ENCODE results near the gene CD81.
"Not testable (repeated sequence)": the region's sequence is repeated elsewhere in the genome, so short reads cannot be mapped to it uniquely, and the experiment has no call there.

CD81 gene

DNA sequence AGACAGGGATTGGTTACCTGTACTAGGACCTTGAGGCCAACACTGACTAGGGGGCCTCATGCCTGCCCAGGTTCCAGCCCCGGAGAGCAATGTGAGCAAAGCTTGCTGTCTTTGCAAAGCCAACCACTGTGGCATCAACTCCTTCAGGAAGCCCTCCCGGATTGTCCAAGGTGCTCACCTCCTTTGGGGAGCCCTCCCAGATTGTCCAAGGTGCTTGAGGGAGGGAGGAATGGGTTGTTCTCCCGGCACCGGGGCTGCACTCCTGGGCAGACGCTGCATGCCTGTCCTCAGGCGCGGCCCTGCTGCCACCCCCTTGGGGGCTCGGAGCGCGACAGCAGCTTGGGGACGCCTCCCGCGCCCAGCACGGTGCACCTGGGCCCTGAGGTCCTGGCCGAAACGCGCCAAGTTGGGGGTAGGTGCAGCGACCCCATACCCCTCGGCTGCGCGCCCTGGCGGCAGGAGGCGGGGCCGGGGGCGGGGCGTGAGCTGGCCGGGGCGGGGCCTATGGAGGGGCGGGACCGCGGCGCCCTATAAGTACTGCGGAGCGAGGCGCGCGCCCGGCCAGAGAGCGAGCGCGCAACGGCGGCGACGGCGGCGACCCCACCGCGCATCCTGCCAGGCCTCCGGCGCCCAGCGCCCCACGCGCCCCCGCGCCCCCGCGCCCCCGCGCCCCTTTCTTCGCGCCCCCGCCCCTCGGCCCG is at the start of gene CD81:
CD81 (plus strand) TSS at position 560 of the 701 bp plus-strand sequence. CDS start 240 bp downstream, outside the sequence.
- no peak for DNase-seq

DNA sequence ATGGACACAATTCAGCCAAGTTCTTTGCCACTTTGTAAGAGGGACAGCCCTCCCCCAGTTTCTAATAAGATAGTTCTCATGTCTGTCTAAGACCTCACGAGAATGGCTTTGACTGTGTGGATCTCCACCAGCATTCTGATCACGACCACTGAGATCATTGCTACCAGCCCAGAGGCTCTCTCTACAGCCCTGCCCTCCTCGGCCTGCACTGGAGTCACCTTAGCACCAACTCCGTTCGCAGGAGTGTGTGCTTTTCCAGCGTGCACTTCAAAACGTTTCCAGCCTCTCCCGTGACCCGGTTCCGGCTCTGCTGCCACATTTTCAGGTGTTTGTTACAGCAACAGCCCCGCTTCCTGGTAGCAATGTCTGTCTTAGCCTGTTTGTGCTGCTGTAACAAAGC is 49.1 kb upstream of the CD81 start:
- DNase-seq, result no peak

DNA sequence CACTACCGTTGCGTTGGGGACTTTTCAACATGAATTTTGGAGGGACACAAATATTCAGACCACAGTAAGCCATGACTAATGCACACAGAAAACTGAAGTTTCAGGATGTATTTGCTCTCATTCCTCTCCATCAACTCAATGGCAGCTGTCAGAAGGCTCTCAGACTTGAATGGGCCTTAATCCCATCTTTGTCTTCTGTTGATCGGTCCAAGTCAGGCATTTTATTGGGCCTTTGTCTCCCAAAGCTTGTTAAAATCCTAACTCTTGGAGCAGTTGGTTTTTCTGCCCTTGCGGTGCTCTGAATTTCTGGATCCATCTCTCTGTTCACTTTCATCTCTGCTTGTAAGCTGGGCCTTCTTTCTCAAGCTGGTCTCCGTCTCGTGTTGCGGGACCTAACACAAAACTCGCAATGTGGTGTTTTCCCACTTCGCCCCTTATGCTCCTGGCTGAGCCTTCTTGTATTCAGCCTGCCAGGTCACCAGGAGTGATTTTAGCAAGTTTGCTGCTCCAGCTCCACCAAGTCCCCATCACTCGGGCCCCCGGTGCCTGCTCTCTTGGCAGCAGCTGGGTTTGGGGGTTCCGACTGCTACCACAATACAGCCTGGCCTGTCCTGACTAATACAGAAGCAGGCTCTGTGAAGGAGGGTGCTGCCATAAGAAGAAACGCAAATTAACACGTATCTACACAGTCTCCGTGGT is 48.3 kb upstream of the CD81 start:
- no peak for DNase-seq

DNA sequence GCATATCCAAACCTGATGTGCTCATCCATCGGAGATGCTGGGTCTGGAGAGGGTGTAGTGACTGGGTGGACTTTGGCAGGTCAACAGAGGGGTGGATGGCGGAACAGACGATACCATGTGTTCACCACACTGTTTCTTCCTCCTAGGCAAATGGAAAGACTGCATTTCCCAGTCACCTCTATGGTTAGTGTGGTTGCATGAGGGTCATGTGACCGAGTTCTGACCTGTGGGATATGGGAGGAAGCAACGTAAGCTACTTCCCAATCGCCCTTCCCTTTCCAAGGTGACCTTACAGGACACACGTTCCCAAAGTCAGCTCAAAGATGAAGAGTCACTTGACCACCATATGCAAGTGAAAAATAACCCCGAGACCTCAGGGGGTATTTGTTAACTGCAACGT is 47.6 kb upstream of the CD81 start:
- no peak for DNase-seq

DNA sequence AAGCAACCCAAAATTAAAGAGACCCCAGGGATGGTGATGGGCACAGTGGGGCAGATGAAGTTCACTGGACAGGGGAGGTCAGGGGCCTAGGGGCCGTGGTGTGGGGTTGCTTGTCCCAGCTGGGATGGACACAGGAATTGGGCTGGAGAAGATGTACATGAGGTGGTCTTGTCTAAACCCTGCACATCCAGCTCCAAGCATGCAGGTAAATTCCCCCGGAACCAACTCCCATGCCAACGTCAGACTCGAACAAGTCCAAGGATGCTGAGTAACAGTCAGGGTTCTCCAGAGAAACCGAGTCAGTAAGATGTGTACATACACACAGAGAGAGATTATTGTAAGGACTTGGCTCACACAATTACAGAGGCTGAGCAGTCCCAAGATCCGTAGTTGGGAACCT is 46.4 kb upstream of the CD81 start:
- no peak for DNase-seq

DNA sequence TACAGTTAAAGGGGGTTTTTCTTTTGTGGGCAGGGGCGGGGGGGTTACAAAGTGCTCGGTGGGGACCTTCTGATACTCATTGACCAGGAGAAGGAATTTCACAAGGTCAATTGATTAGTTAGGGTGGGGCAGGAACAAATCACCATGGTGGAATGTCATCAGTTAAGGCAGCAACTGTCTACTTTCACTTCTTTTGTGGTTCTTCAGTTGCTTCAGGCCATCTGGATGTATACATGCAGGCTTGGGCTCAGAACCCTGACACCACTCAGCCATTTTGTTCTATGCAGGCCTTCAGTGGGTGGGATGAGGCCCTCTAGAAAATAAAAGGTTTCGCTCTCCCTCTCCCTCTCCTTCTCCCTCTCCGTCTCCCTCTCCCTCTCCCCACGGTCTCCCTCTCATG is 45.7 kb upstream of the CD81 start:
- no peak for DNase-seq

DNA sequence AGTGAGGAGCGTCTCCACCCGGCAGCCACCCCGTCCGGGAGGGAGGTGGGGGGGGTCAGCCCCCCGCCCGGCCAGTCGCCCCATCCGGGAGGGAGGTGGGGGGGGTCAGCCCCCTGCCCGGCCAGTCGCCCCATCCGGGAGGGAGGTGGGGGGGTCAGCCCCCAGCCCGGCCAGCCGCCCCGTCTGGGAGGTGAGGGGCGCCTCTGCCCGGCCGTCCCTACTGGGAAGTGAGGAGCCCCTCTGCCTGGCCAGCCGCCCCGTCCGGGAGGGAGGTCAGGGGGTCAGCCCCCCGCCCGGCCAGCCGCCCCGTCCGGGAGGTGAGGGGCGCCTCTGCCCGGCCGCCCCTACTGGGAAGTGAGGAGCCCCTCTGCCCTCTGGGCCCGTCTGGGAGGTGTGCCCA is 44.5 kb upstream of the CD81 start:
- DNase-seq, result not testable (repeated sequence)

- not testable (repeated sequence) for DNase-seq
Observed at GRCh38 chr11:2333486-2334205, 43.5 kb upstream of the CD81 start.

- DNase-seq, result not testable (repeated sequence)
Observed at GRCh38 chr11:2335286-2335685, 41.8 kb upstream of the CD81 start.

DNA sequence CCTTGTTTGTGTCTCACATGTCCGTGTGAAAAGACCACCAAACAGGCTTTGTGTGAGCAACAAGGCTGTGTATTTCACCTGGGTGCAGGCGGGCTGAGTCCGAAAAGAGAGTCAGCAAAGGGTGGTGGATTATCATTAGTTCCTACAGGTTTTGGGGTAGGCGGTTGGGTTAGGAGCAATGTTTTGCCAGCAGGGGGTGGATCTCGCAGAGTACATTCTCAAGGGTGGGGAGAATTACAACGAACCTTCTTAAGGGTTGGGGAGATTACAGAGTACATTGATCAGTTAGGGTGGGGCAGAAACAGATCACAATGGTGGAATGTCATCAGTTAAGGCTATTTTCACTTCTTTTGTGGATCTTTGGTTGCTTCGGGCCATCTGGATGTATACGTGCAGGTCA is 38.4 kb upstream of the CD81 start:
- not testable (repeated sequence) for DNase-seq

- DNase-seq, result no peak
Observed at GRCh38 chr11:2342557-2342956, 34.6 kb upstream of the CD81 start.

GRCh38 chr11:2342981-2343380 is 34.1 kb upstream of the CD81 start:
- no peak for DNase-seq

GRCh38 chr11:2343502-2343901 is 33.6 kb upstream of the CD81 start:
- DNase-seq, result no peak

- no peak for DNase-seq
Observed at GRCh38 chr11:2345050-2345449, 32.1 kb upstream of the CD81 start.

DNA sequence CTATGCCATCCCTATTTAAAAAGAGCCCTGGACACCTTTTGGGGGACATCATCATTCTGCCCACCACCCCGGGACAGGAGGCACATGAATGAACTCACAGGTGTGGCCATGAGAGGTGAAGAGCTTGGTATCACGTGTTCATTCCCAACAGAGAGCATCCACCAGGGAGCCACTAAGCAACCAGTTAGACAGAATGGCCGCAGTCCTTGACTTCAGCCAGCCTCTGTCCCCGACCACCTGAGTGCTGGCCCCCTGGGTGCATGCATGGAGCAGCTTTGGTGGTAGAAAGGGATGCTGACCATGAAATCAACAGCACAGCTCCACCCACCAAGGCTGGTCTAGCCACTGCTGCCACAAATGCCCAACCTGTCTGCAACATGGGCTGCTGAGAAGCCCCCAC is 31.1 kb upstream of the CD81 start:
- no peak for DNase-seq

DNA sequence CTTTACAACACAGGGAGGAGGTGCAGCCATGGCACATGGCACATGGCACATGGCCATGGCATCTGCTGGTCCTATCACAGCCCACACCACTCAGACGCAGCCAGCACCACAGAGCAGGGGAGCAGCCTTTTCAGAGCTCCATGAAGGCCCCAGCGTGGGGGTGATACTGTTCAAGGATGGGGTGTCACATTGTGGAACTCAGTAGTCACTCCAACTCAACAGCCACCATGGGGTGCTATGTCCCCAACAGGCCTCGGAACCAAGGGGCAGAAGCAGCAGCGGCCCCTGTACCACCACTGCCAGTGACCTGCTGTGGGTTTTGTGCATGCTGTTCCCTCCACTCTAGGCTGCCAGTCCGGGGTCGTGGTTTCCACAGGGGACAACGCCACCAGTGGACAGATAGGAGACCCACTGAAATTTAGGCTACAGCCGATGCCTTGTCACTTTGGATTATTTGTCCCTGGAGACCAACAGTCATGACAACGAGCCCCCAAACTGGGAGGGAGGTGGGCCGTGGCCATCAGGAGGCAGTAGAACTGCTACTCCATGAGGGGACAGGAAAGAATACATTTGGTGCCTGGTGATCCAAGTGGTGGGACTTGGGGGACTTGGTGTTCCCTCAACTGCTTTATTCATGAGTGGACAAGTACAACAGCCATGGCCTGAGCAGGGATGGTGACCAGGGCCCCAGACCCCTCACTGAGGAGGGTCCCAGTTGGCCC is 30.4 kb upstream of the CD81 start:
- no peak for DNase-seq

- DNase-seq, result no peak
Observed at GRCh38 chr11:2347308-2347830, 29.7 kb upstream of the CD81 start.

GRCh38 chr11:2348986-2349385 is 28.1 kb upstream of the CD81 start:
- DNase-seq, result no peak

DNA sequence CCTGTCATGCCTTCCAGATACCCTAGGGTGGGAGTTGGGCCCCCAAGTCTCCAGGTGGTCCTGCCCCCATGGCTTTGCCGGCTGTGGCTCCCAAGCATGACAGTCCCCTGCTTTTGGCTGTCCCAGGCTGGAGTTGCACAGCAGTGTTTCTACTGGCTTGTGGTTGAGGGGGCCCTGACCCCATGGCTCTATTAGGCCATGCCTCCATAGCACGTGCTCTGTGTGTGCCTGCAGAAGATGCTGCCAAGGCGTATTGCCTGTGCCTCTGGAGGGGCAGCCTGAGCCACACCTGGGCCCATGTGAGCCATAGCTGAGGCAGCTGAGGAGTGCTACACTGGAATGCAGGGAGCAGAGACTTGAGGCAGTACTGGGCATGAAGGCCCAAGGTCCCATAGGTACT is 25.4 kb upstream of the CD81 start:
- no peak for DNase-seq

GRCh38 chr11:2352420-2352819 is 24.7 kb upstream of the CD81 start:
- no peak for DNase-seq

- DNase-seq, result no peak
Observed at GRCh38 chr11:2355000-2355644, 22.0 kb upstream of the CD81 start.

DNA sequence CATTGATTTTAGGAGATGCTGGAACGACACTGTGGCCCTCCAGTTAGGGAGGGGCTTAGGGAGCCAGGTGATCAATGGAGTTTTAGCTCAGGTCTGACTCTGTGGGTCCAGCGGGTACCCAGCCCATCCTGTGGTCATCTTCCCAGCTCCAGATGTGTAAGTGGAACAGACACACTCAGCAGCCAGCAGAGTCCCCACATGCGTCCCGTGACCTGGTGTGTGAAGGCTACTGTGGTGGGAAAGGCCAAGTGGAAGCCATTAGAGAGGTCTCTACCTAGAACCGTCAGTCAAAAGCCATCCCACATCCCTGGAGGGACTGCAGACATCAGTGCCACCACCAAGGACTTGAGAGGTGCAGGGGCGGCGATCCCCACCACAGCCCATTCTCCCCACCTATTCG is 19.9 kb upstream of the CD81 start:
- no peak for DNase-seq

- DNase-seq, result not testable (repeated sequence)
Observed at GRCh38 chr11:2357651-2358050, 19.5 kb upstream of the CD81 start.
